Esophagus muscularis mucosa (tissue), 3 donors: ENCODE results near the gene FXR2.

Experiments
- POLR2A ChIP-seq: fragments of 450-650 bp; IDR thresholded peaks from one replicate; pipeline ENCODE4 v1.6.1; 2017; ENCODE audit warnings: antibody characterized with exemption, moderate library complexity, mild to moderate bottlenecking, low read depth
- TF ChIP-seq, protein P1 (sequence below), 3 experiments: fragments of 200-600 bp in 2 of 3; fragments of 450-650 bp in 1 of 3; sonication (generic) in 2 of 3; IDR thresholded peaks; one replicate each; pipeline ENCODE4 v1.5.1; 2017 to 2019; ENCODE audit warnings: antibody characterized with exemption in 3 of 3, mild to moderate bottlenecking in 2 of 3, moderate library complexity in 1 of 3

DNA sequence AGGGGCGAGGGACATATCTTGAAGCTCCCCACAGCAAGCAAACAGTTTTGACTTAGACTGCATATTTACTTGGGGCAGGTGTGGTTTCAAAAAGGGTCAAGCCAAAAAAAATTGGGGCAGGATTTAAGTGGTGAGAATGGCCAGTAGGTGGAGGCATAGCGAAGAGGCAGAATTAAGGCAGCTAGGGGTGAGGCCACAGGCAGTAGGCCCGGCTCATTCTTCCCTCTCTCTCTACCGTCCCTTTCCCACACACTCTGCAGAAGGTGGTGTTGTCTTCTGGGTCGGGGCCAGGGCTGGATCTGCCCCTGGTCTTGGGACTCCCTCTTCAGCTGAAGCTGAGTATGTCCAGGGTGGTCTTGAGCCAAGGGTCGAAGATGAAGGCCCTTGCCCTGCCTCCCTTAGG is 17.8 kb upstream of the FXR2 start:
- TF ChIP-seq, protein P1, sequence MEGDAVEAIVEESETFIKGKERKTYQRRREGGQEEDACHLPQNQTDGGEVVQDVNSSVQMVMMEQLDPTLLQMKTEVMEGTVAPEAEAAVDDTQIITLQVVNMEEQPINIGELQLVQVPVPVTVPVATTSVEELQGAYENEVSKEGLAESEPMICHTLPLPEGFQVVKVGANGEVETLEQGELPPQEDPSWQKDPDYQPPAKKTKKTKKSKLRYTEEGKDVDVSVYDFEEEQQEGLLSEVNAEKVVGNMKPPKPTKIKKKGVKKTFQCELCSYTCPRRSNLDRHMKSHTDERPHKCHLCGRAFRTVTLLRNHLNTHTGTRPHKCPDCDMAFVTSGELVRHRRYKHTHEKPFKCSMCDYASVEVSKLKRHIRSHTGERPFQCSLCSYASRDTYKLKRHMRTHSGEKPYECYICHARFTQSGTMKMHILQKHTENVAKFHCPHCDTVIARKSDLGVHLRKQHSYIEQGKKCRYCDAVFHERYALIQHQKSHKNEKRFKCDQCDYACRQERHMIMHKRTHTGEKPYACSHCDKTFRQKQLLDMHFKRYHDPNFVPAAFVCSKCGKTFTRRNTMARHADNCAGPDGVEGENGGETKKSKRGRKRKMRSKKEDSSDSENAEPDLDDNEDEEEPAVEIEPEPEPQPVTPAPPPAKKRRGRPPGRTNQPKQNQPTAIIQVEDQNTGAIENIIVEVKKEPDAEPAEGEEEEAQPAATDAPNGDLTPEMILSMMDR (IDR thresholded peaks at IDR 0.05), result peak; percentile 40 to 52 (median 50)
- no peak for TF ChIP-seq POLR2A
